Measurements from ENCODE around the gene AMPH. TPM values are rescaled to one million over a fixed set of nuclear protein-coding genes. Genes with fewer than 3 reads are reported as not detected.

AMPH gene
- total and polyA plus RNA-seq, 9 of the 15 experiments (the other 6 are each of a cell fraction or from before 2014, with no cell fraction given) = 0.03 to 0.35 TPM; not detected in 7

DNA sequence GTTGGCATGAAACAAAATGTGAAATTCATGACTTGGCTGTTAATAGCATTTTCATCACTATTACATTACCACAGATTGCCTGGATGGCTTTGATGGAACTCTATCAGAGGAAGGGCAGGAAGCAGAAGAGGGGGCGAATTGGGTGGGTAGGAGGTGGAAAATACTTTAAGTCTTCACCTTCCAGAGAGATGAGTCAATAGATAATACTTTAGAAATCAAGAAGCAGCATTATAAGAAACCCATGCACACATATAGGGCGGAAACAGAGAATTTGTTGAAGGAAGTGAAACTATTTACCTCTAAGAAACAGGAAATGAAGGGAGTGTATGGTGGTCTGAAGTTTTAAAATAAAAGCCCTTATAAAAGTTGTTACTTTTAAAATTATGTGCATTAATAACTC, 205.7 kb downstream of the AMPH start:
- no TSS peak for BruUV-seq (replicated peaks)
- no peak for DNase-seq (ENCODE audit: extremely low read depth in 1 of 4, low spot score in 3 of 4)
- in situ Hi-C loops (cut with MboI) (no loop called here), intact Hi-C loops (cut with micrococcal nuclease) (no loop called here)
- Histone ChIP-seq H3K27me3 (ENCODE audit: control insufficient read depth in 2 of 2, insufficient read depth in 2 of 2, low read length in 2 of 2) (peaks cover 0 to 2% of the 10 kb centered on the region in 2 experiments; a peak in 2 of 5 replicates), H3K9ac (ENCODE audit: insufficient read depth in 1 of 2, low read depth in 2 of 2, low read length in 2 of 2) (no peak overlapping the region), H3K4me2 (ENCODE audit: insufficient read depth, low read length) (no peak overlapping the region), H4K20me1 (replicated peaks; ENCODE audit: control insufficient read depth, insufficient read depth, low read length) (no peaks in the 10 kb centered on the region), H2AFZ (ENCODE audit: low read depth, low read length) (no peak overlapping the region), H3K36me3 (ENCODE audit: control insufficient read depth, insufficient read depth, low read length) (no peaks in the 10 kb centered on the region), H3K27ac (ENCODE audit: extremely low read depth, low read depth, low read length) (no peak overlapping the region), H3K4me3 (no peak overlapping the region), H3K79me2 (ENCODE audit: control insufficient read depth, insufficient read depth, low read length) (no peaks in the 10 kb centered on the region), H3K9me1 (ENCODE audit: control insufficient read depth, insufficient read depth, low read length) (no peaks in the 10 kb centered on the region), H3K4me1 (replicated peaks in 1 of 2; ENCODE audit: control insufficient read depth in 2 of 2, insufficient read depth in 2 of 2, low read length in 2 of 2) (no peaks in the 10 kb centered on the region), H3K9me3 (replicated peaks; ENCODE audit: control insufficient read depth, insufficient read depth, low read depth, low read length) (no peaks in the 10 kb centered on the region)
- FAIRE-seq = no peak
- CTCF ChIA-PET (ENCODE audit: low intra/inter-chr PET ratio) = no interaction called here
- POLR2A ChIA-PET = no interaction called here
- 0% methylated on average over 2 of the region's 2 CpGs for WGBS (ENCODE audit: insufficient coverage, low coverage, missing lambda C conversion rate)
- no peak for ATAC-seq
- TF ChIP-seq ARID1B (IDR thresholded peaks at IDR 0.05) = no peak
- TF ChIP-seq CBX1 (IDR thresholded peaks at IDR 0.05; ENCODE audit: low read depth) = no peak
- TF ChIP-seq TFAM (CRISPR knock-in tag; conservative IDR thresholded peaks at IDR 0.05) = no peak
- TF ChIP-seq ESRRA (IDR thresholded peaks at IDR 0.05; ENCODE audit: borderline replicate concordance, low read depth) = no peak
- no peak for TF ChIP-seq E2F6 (IDR thresholded peaks at IDR 0.05; ENCODE audit: borderline replicate concordance in 1 of 2, extremely low read depth in 1 of 2, insufficient read depth in 1 of 2, insufficient read length in 1 of 2, low read depth in 1 of 2, low read length in 1 of 2, poor library complexity in 1 of 2, severe bottlenecking in 1 of 2)
- no peak for TF ChIP-seq SNAPC5 (CRISPR knock-in tag; IDR thresholded peaks at IDR 0.05)
- no peak for TF ChIP-seq ZNF79 (CRISPR knock-in tag; IDR thresholded peaks at IDR 0.05; ENCODE audit: low read depth)
- TF ChIP-seq CEBPB (tag; IDR thresholded peaks at IDR 0.05) = no peak
- TF ChIP-seq SMAD3 (CRISPR knock-in tag; conservative IDR thresholded peaks at IDR 0.05) = no peak
- TF ChIP-seq RREB1 (CRISPR knock-in tag; IDR thresholded peaks at IDR 0.05) = no peak
- no peak for TF ChIP-seq ZNF175 (CRISPR knock-in tag; IDR thresholded peaks at IDR 0.05; ENCODE audit: low read depth)
- TF ChIP-seq CBX5 (IDR thresholded peaks at IDR 0.05; ENCODE audit: borderline replicate concordance, low read depth) = no peak

Data from K562 (cell line).